ENCODE measurements around the gene SERPINA3.
A peak's percentile ranks its signal among the peaks of the same experiment; 100 is the strongest.

Gene SERPINA3

GRCh38 chr14:94671870-94672444 lies 59.8 kb downstream of the SERPINA3 start:
- TF ChIP-seq, protein P1, sequence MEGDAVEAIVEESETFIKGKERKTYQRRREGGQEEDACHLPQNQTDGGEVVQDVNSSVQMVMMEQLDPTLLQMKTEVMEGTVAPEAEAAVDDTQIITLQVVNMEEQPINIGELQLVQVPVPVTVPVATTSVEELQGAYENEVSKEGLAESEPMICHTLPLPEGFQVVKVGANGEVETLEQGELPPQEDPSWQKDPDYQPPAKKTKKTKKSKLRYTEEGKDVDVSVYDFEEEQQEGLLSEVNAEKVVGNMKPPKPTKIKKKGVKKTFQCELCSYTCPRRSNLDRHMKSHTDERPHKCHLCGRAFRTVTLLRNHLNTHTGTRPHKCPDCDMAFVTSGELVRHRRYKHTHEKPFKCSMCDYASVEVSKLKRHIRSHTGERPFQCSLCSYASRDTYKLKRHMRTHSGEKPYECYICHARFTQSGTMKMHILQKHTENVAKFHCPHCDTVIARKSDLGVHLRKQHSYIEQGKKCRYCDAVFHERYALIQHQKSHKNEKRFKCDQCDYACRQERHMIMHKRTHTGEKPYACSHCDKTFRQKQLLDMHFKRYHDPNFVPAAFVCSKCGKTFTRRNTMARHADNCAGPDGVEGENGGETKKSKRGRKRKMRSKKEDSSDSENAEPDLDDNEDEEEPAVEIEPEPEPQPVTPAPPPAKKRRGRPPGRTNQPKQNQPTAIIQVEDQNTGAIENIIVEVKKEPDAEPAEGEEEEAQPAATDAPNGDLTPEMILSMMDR (IDR thresholded peaks at IDR 0.05; ENCODE audit: low read depth, low read length): peak; percentile 23
- H3K4me3 ChIP-seq (replicated peaks in 1 of 2; ENCODE audit: low read depth in 2 of 2, low read length in 2 of 2): no peak overlapping the region
- DNase-seq (ENCODE audit: low read depth in 2 of 2): peak; percentile 27 to 34

- H3K4me3 ChIP-seq (replicated peaks in 1 of 2; ENCODE audit: low read depth in 2 of 2, low read length in 2 of 2): no peak overlapping the region
- DNase-seq (ENCODE audit: low read depth in 2 of 2): no peak
- TF ChIP-seq, protein P1 (IDR thresholded peaks at IDR 0.05; ENCODE audit: low read depth, low read length): no peak
Observed at GRCh38 chr14:94673071-94673470, 60.9 kb downstream of the SERPINA3 start.
